SK-MEL-5 (cell line): ENCODE measurements around the gene KCNH5. TPM values are rescaled to one million over a fixed set of nuclear protein-coding genes. Genes with fewer than 3 reads are reported as not detected.
"Not testable (repeated sequence)": the region's sequence is repeated elsewhere in the genome, so short reads cannot be mapped to it uniquely, and the experiment has no call there.

Source experiments
- DNase-seq: peaks from one replicate; pipeline ENCODE4 v3.0.0-alpha.2; 2016; ENCODE audit warnings: low read depth, low spot score
- in situ Hi-C: cut with HindIII; loops from 2 replicates; pipeline ENCODE4 v1.10.0; 2016; ENCODE audit warnings: low sequenced_read_pairs, high pct_unique_total_duplicates, low pct_unique_long_range_greater_than_20kb
- total RNA-seq: library from RNA; depleted of rRNA; stranded (reverse); fragments of >200 nt; shearing (Covaris generic); gene quantifications from 2 replicates; pipeline ENCODE4 v1.2.3, GENCODE V29; 2014

Gene KCNH5
- total RNA-seq, 1 experiment from 2014 or later: 1.9 TPM

DNA sequence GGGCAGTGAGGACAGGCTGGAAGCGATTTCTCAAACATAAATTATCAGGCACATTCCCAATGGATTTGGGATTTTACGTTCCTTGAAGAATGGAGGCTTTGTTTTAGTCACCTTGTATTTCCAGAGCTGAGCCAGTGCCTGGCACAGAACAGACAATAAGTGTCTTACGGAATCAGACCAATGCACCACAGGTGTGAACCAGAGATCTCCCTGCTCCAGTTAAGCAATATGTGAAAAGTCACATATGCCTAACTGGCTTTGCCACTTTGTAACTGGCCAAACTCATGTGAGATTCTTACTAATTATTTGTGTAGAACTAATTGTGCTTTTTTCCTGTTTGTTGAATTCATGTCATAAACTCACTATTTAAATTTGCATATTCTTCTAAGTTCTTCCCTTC lies 130.4 kb downstream of the KCNH5 start:
- in situ Hi-C loops: no loop called here
- no peak for DNase-seq

DNA sequence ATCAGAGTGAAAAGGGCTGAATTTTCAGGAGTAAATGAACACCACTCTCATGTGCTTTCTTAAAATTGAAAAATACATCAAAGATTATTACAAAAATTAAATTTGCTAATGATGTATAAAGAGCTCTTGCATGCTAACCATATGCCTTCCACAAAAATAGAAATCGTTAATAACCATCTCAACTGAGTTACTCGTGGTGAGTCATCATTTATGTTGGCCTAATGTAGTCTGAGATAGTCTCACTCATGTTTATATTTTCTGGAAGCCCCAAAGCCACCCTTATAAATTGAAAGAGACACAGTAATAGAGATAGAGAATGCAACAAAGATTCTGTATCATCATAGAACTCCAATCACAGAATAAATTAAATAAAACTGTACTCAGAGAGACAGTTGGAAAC lies 131.2 kb downstream of the KCNH5 start:
- DNase-seq: no peak
- in situ Hi-C loops: no loop called here

DNA sequence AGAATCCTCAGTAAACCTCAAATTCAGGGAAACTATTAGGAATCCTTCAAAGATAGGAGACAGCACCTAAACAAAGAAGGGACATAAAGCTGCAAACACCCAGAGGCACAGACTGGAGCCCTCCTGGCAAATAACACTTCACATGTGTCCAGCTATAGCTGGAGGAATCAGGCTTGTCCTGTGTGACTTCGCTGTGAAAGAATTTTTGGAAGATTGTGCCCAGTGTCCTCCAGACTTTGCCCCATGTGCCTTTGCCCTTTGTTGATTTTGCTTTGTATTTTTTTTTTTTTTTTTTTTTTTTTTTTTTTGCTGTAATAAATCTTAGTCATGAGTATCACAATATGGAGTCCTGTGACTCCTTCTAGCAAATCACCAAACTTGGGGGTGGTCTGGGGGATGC lies 136.8 kb downstream of the KCNH5 start:
- DNase-seq: no peak
- in situ Hi-C loops: no loop called here

- in situ Hi-C loops: no loop called here
- no peak for DNase-seq
These were observed 139.7 kb downstream of the KCNH5 start for GRCh38 chr14:62905566-62905965.

DNA sequence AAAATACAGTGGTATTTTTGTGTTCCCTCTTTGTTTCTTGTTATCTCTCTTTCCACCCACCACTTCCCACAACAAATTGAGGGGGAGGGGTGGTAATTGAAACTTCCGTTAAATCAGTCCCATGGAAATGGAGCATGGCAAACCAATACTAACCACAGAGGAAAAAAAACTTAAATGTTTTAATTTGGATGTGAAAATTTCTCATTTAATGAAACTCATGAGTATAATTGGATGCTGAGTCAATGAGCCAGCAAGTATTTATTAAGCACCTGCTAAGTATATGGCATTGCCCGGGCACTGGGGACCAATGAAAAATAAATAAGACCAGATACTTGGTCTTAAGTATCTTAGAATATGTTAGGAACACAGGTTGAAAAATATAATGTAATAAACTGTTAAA lies 147.5 kb downstream of the KCNH5 start:
- in situ Hi-C loops: no loop called here
- no peak for DNase-seq

DNA sequence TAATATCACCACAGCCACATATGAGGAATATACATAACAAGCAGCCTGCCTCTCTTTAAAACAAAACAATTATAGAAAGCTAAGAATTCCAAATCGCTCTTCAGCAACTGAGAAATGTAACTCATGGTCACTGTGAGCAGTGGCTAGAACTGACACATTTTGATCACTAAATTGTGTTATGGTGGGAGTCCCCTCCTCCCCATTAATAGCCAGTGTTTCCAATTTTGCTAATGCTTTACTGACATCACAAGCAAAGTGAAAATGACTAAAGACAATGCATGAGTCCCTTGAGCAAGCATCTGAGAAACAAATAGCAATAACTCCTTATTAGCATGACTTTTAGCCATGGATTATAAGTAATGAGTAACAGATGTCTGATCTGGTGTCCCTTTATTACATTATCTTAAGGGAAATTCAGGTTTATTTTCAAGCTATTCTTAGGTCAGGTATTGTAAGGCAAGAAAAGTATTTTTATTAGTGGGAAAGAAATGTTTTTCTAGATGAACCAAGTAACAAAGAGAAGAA lies 148.3 kb downstream of the KCNH5 start:
- in situ Hi-C loops: no loop called here
- no peak for DNase-seq

DNA sequence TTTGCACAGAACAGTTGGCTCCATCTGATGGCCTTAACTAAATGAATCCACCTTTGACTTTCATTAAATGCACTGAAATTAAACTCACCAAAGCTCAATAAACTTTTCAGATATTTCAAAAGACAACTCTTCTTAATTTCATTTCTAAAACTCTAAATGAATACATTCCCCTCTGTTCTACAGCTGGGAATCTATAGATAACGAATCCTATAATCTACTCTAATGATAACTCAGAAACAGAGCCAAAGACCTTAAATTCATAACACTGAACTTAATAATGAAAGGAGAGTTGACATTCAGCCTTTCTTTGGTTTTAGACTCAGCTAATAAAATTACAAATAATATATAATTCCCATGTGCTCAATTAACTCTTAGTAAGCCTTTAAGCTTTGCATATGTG lies 150.5 kb downstream of the KCNH5 start:
- in situ Hi-C loops: no loop called here
- DNase-seq: no peak

- no peak for DNase-seq
- in situ Hi-C loops: no loop called here
These were observed 155.9 kb downstream of the KCNH5 start for GRCh38 chr14:62889364-62889763.

DNA sequence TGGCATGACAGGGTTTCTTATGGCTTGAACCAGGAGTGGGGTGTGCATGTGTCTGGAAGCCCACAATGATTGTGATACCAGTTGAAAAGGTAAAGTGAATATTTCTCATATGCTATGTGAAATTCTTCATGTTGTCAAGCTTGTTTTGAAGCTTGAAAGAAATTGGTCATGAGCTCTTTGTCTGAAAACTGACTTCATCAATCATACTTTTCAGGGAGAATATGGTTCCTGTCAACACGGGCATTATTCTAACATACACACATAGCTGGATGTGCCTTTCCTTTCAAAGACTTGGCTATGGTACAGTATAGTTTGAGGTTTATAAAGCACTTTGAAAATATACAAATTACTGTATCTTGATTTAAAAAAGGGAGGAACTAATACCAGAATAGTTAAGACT lies 158.8 kb downstream of the KCNH5 start:
- in situ Hi-C loops: no loop called here
- no peak for DNase-seq

GRCh38 chr14:62885451-62885850 lies 159.8 kb downstream of the KCNH5 start:
- no peak for DNase-seq
- in situ Hi-C loops: no loop called here

GRCh38 chr14:62882967-62883366 lies 162.3 kb downstream of the KCNH5 start:
- in situ Hi-C loops: no loop called here
- DNase-seq: no peak

GRCh38 chr14:62866376-62866775 lies 178.9 kb downstream of the KCNH5 start:
- DNase-seq: no peak
- in situ Hi-C loops: no loop called here

- DNase-seq: no peak
- in situ Hi-C loops: no loop called here
These were observed 180.7 kb downstream of the KCNH5 start for GRCh38 chr14:62864588-62864987.

GRCh38 chr14:62858011-62858410 lies 187.2 kb downstream of the KCNH5 start:
- in situ Hi-C loops, DNase-seq: not testable (repeated sequence)

DNA sequence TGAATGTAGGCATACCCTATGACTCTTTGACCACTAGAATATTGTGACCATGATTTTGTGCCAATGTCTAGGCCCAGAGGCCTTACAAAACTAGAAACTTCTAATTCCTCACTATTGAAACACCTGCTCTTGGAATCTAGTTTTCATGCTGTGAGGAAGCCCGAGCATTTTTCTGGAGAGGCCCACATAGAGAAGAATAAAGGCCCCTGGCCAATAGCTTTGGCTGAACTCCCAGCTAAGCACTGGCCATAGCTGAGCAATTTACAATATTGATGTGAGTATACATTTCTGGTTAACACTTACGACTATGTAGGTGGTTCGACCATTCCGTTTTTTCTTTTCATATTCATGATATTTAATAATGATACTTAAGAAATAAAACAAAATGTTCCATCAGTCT lies 190.3 kb downstream of the KCNH5 start:
- in situ Hi-C loops: no loop called here
- no peak for DNase-seq

DNA sequence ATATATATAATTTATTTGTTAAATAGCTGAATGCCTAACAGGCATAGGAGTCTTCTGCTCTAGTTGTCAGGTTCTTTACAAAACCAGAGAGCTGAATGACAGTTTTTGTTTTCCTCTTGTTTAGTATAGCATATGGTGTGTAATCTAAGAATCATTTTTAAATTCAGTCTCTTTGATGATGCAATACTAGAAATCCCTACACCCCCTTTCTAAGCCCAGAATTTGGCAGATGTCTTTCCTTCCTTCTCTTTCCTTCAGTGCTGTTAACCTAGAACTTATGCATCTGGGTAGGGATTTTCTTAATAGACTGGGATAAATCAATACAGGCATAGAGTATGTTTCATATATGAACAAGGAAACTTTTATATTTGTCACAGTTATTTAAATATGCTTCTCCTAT lies 198.1 kb downstream of the KCNH5 start:
- DNase-seq: no peak
- in situ Hi-C loops: no loop called here

- in situ Hi-C loops: no loop called here
- no peak for DNase-seq
These were observed 200.7 kb downstream of the KCNH5 start for GRCh38 chr14:62844546-62844945.

- DNase-seq: no peak
- in situ Hi-C loops: no loop called here
These were observed 221.2 kb downstream of the KCNH5 start for GRCh38 chr14:62824086-62824485.

- DNase-seq: no peak
- in situ Hi-C loops: no loop called here
These were observed 225.3 kb downstream of the KCNH5 start for GRCh38 chr14:62819931-62820330.

GRCh38 chr14:62807636-62808035 lies 237.6 kb downstream of the KCNH5 start:
- in situ Hi-C loops: no loop called here
- DNase-seq: no peak
